D721Med (cell line): ENCODE measurements around the gene LY6G5C.

ENCODE experiments used
- DNase-seq: peaks from one replicate; pipeline ENCODE4 v3.0.0; 2011; ENCODE audit warnings: low spot score; ENCODE audit not compliant: insufficient read length
- FAIRE-seq: peaks from 2 replicates; lab custom pipeline; 2011; peaks lifted over from hg19 to GRCh38; lab: Jason Lieb, UNC
- CTCF ChIP-seq: IDR thresholded peaks from 2 replicates; pipeline ENCODE4 v1.5.1; 2012; ENCODE audit warnings: mild to moderate bottlenecking, control low read depth; ENCODE audit not compliant: insufficient read depth; ENCODE audit errors: missing control alignments

The LY6G5C gene

GRCh38 chr6:31697555-31697954, 16.7 kb upstream of the LY6G5C start:
- DNase-seq (no peak), FAIRE-seq (no peak)
- TF ChIP-seq CTCF: no peak

- FAIRE-seq (no peak), DNase-seq (no peak)
- TF ChIP-seq CTCF: no peak
Observed at GRCh38 chr6:31693535-31693934, 12.7 kb upstream of the LY6G5C start.

GRCh38 chr6:31692886-31693285, 12.0 kb upstream of the LY6G5C start:
- FAIRE-seq: no peak
- DNase-seq: no peak
- no peak for TF ChIP-seq CTCF

- TF ChIP-seq CTCF: no peak
- FAIRE-seq: no peak
Observed at GRCh38 chr6:31692353-31692752, 11.5 kb upstream of the LY6G5C start.

GRCh38 chr6:31691564-31692108, 10.8 kb upstream of the LY6G5C start:
- DNase-seq (no peak), FAIRE-seq (no peak)
- TF ChIP-seq CTCF: no peak

More at GRCh38 chr6:31692353-31692752, 11.5 kb upstream of the LY6G5C start:
- no peak for DNase-seq

- FAIRE-seq (no peak), DNase-seq (no peak)
- TF ChIP-seq CTCF: no peak
Observed at GRCh38 chr6:31691078-31691463, 10.2 kb upstream of the LY6G5C start.

- no peak for TF ChIP-seq CTCF
- no peak for FAIRE-seq
- DNase-seq: no peak
Observed at GRCh38 chr6:31690231-31691077, 9.6 kb upstream of the LY6G5C start.
